ACC112 (cell line): Measurements from ENCODE around the gene SMYD4.
"Not testable (repeated sequence)": the region's sequence is repeated elsewhere in the genome, so short reads cannot be mapped to it uniquely, and the experiment has no call there.

Experiments used
- H2AFZ ChIP-seq: fragments of 200-600 bp; sonication (generic); one replicate; pipeline ENCODE4 v1.6.0; 2017; ENCODE audit warnings: antibody characterized with exemption, low read length; ENCODE audit not compliant: unreplicated experiment
- H3K27ac ChIP-seq: fragments of 200-600 bp; sonication (generic); 2 replicates; pipeline ENCODE4 v1.5.1; 2014; ENCODE audit warnings: low read depth, mild to moderate bottlenecking, antibody characterized with exemption, low read length, moderate library complexity
- H3K27me3 ChIP-seq: fragments of 200-600 bp; sonication (generic); 2 replicates; pipeline ENCODE4 v1.6.1; 2014; ENCODE audit warnings: mild to moderate bottlenecking, antibody characterized with exemption, low read length, moderate library complexity, mixed read lengths; ENCODE audit not compliant: insufficient read depth
- H3K36me3 ChIP-seq: fragments of 200-600 bp; sonication (generic); 2 replicates; pipeline ENCODE4 v1.6.1; 2016; ENCODE audit warnings: mild to moderate bottlenecking, antibody characterized with exemption, low read length, moderate library complexity, mixed read lengths; ENCODE audit not compliant: insufficient read depth
- H3K4me1 ChIP-seq: fragments of 200-600 bp; sonication (generic); one replicate; pipeline ENCODE4 v1.6.1; 2016; ENCODE audit warnings: low read length, mixed read lengths; ENCODE audit not compliant: insufficient read depth, unreplicated experiment, control insufficient read depth
- H3K4me3 ChIP-seq: fragments of 200-600 bp; sonication (generic); 2 replicates; pipeline ENCODE4 v1.5.1; 2014; ENCODE audit warnings: mild to moderate bottlenecking, low read depth, low read length
- H3K79me2 ChIP-seq: fragments of 200-600 bp; sonication (generic); one replicate; pipeline ENCODE4 v1.6.0; 2016; ENCODE audit warnings: low read length; ENCODE audit not compliant: control insufficient read depth, unreplicated experiment, insufficient read depth

Gene SMYD4

GRCh38 chr17:1865252-1866037, 35.7 kb upstream of the SMYD4 start:
- Histone ChIP-seq H3K79me2 (peaks cover 3% of the 10 kb centered on the region), H3K4me1 (no peaks in the 10 kb centered on the region), H3K27ac (no peak overlapping the region), H3K4me3 (no peak overlapping the region), H3K36me3 (0 out of 2 replicates have a peak, but pooled peaks cover 2% of the 10 kb centered on the region), H3K27me3 (no peaks in the 10 kb centered on the region), H2AFZ (no peak overlapping the region)

GRCh38 chr17:1861391-1862010, 31.8 kb upstream of the SMYD4 start:
- Histone ChIP-seq H3K4me3 (no peak overlapping the region), H3K36me3 (0 out of 2 replicates have a peak, but pooled peaks cover 8% of the 10 kb centered on the region), H3K27ac (no peak overlapping the region)

GRCh38 chr17:1860978-1861377, 31.3 kb upstream of the SMYD4 start:
- no peak overlapping the region for H3K4me3 ChIP-seq

More at GRCh38 chr17:1861391-1862010, 31.8 kb upstream of the SMYD4 start:
- Histone ChIP-seq H3K79me2 (no peaks in the 10 kb centered on the region), H3K4me1 (no peaks in the 10 kb centered on the region), H3K27me3 (no peaks in the 10 kb centered on the region), H2AFZ (no peak overlapping the region)

GRCh38 chr17:1856462-1856861, 26.8 kb upstream of the SMYD4 start:
- H2AFZ ChIP-seq, H3K27me3 ChIP-seq, H3K79me2 ChIP-seq, H3K4me1 ChIP-seq, H3K27ac ChIP-seq, H3K4me3 ChIP-seq: not testable (repeated sequence)
- peaks cover 24% of the 10 kb centered on the region for H3K36me3 ChIP-seq

More at GRCh38 chr17:1860978-1861377, 31.3 kb upstream of the SMYD4 start:
- Histone ChIP-seq H3K27me3 (no peaks in the 10 kb centered on the region), H2AFZ (no peak overlapping the region), H3K4me1 (no peaks in the 10 kb centered on the region), H3K36me3 (0 out of 2 replicates have a peak, but pooled peaks cover 8% of the 10 kb centered on the region), H3K79me2 (no peaks in the 10 kb centered on the region), H3K27ac (no peak overlapping the region)

- Histone ChIP-seq H3K79me2 (no peaks in the 10 kb centered on the region), H2AFZ (no peak overlapping the region), H3K4me3 (no peak overlapping the region), H3K36me3 (peaks cover 19% of the 10 kb centered on the region), H3K27me3 (no peaks in the 10 kb centered on the region), H3K27ac (no peak overlapping the region), H3K4me1 (no peaks in the 10 kb centered on the region)
These were observed 24.0 kb upstream of the SMYD4 start for GRCh38 chr17:1853698-1854097.

GRCh38 chr17:1852327-1852726, 22.6 kb upstream of the SMYD4 start:
- H3K36me3 ChIP-seq = peaks cover 21% of the 10 kb centered on the region
- no peaks in the 10 kb centered on the region for H3K27me3 ChIP-seq
- H3K79me2 ChIP-seq = no peaks in the 10 kb centered on the region
- no peak overlapping the region for H3K4me3 ChIP-seq
- H3K27ac ChIP-seq = no peak overlapping the region
- no peaks in the 10 kb centered on the region for H3K4me1 ChIP-seq
- no peak overlapping the region for H2AFZ ChIP-seq

- no peaks in the 10 kb centered on the region for H3K27me3 ChIP-seq
- no peak overlapping the region for H3K4me3 ChIP-seq
- peaks cover 6% of the 10 kb centered on the region for H3K79me2 ChIP-seq
- H2AFZ ChIP-seq = no peak overlapping the region
- no peaks in the 10 kb centered on the region for H3K4me1 ChIP-seq
- no peak overlapping the region for H3K27ac ChIP-seq
- H3K36me3 ChIP-seq = peaks cover 22% of the 10 kb centered on the region; the same call in 1 of the 2 replicates
These were observed 17.5 kb upstream of the SMYD4 start for GRCh38 chr17:1847191-1847590.

- Histone ChIP-seq H3K27ac (no peak overlapping the region), H3K4me3 (no peak overlapping the region), H2AFZ (no peak overlapping the region), H3K36me3 (peaks cover 16% of the 10 kb centered on the region; the same call in 1 of the 2 replicates), H3K4me1 (no peaks in the 10 kb centered on the region), H3K27me3 (no peaks in the 10 kb centered on the region), H3K79me2 (peaks cover 26% of the 10 kb centered on the region)
These were observed 14.2 kb upstream of the SMYD4 start for GRCh38 chr17:1843947-1844346.

- Histone ChIP-seq H3K4me1 (no peaks in the 10 kb centered on the region), H3K36me3 (peaks cover 8% of the 10 kb centered on the region; the same call in 1 of the 2 replicates), H2AFZ (no peak overlapping the region), H3K4me3 (no peak overlapping the region), H3K27ac (no peak overlapping the region), H3K79me2 (peaks cover 56% of the 10 kb centered on the region), H3K27me3 (no peaks in the 10 kb centered on the region)
These were observed 9.8 kb upstream of the SMYD4 start for GRCh38 chr17:1839516-1839915.

GRCh38 chr17:1834380-1835149, 4.9 kb upstream of the SMYD4 start:
- H3K36me3 ChIP-seq = 0 out of 2 replicates have a peak, but pooled peaks cover 3% of the 10 kb centered on the region
- no peak overlapping the region for H2AFZ ChIP-seq
- no peak overlapping the region for H3K4me3 ChIP-seq
- peaks cover 4% of the 10 kb centered on the region for H3K4me1 ChIP-seq
- H3K27me3 ChIP-seq = no peaks in the 10 kb centered on the region
- no peak overlapping the region for H3K27ac ChIP-seq
- H3K79me2 ChIP-seq = peaks cover 73% of the 10 kb centered on the region
